ENCODE results near the gene MCUR1.

MCUR1 gene

GRCh38 chr6:13812359-13812642, 2.1 kb downstream of the MCUR1 start:
- in situ Hi-C loops (cut with MboI; ENCODE audit: low sequenced_read_pairs, unreplicated experiment): no loop called here
- DNase-seq (ENCODE audit: low spot score): no peak
- no peak for TF ChIP-seq CTCF (IDR thresholded peaks at IDR 0.05; ENCODE audit: borderline replicate concordance, control extremely low read depth, extremely low read depth, insufficient read depth, missing control alignments)

GRCh38 chr6:13811627-13812358, 2.6 kb downstream of the MCUR1 start:
- in situ Hi-C loops (cut with MboI; ENCODE audit: low sequenced_read_pairs, unreplicated experiment): no loop called here
- no peak for DNase-seq (ENCODE audit: low spot score)
- no peak for TF ChIP-seq CTCF (IDR thresholded peaks at IDR 0.05; ENCODE audit: borderline replicate concordance, control extremely low read depth, extremely low read depth, insufficient read depth, missing control alignments)

GRCh38 chr6:13810688-13811446, 3.5 kb downstream of the MCUR1 start:
- in situ Hi-C loops (cut with MboI; ENCODE audit: low sequenced_read_pairs, unreplicated experiment): no loop called here
- no peak for TF ChIP-seq CTCF (IDR thresholded peaks at IDR 0.05; ENCODE audit: borderline replicate concordance, control extremely low read depth, extremely low read depth, insufficient read depth, missing control alignments)
- DNase-seq (ENCODE audit: low spot score): no peak

GRCh38 chr6:13808801-13809200, 5.6 kb downstream of the MCUR1 start:
- in situ Hi-C loops (cut with MboI; ENCODE audit: low sequenced_read_pairs, unreplicated experiment): no loop called here
- DNase-seq (ENCODE audit: low spot score): no peak
- TF ChIP-seq CTCF (IDR thresholded peaks at IDR 0.05; ENCODE audit: borderline replicate concordance, control extremely low read depth, extremely low read depth, insufficient read depth, missing control alignments): no peak

- DNase-seq (ENCODE audit: low spot score): no peak
- in situ Hi-C loops (cut with MboI; ENCODE audit: low sequenced_read_pairs, unreplicated experiment): no loop called here
- TF ChIP-seq CTCF (IDR thresholded peaks at IDR 0.05; ENCODE audit: borderline replicate concordance, control extremely low read depth, extremely low read depth, insufficient read depth, missing control alignments): no peak
These were observed 6.7 kb downstream of the MCUR1 start for GRCh38 chr6:13807696-13808095.

GRCh38 chr6:13803581-13803980, 10.8 kb downstream of the MCUR1 start:
- no peak for DNase-seq (ENCODE audit: low spot score)
- in situ Hi-C loops (cut with MboI; ENCODE audit: low sequenced_read_pairs, unreplicated experiment): no loop called here
- TF ChIP-seq CTCF (IDR thresholded peaks at IDR 0.05; ENCODE audit: borderline replicate concordance, control extremely low read depth, extremely low read depth, insufficient read depth, missing control alignments): no peak
